Endothelial cell of umbilical vein (primary cell): ENCODE measurements around the gene IFT88. TPM values are rescaled to one million over a fixed set of nuclear protein-coding genes. Genes with fewer than 3 reads are reported as not detected.

Experiments used
- BruUV-seq: library from RNA; stranded (reverse); fragments of 400-500 nt; replicated peaks from 2 replicates; lab custom pipeline; 2021; lab: Mats Ljungman, UMichigan
- CTCF ChIA-PET: fragments of 300-600, 350-600 bp; sonication (Branson Sonifier 250); formaldehyde crosslinking; loops from one replicate; lab custom pipeline; 2021; ENCODE audit warnings: antibody characterized with exemption, inconsistent platforms; lab: Charles Lee
- POLR2A ChIA-PET: fragments of 300-600, 350-600 bp; sonication (Branson Sonifier 250); formaldehyde crosslinking; loops from one replicate; lab custom pipeline; 2021; ENCODE audit warnings: antibody characterized with exemption, inconsistent platforms; lab: Charles Lee
- DNase-seq: peaks from one replicate; pipeline ENCODE4 v3.0.0-alpha.2; 2011; ENCODE audit warnings: low read depth, low spot score
- FAIRE-seq: peaks from 2 replicates; lab custom pipeline; 2011; peaks lifted over from hg19 to GRCh38; lab: Jason Lieb, UNC
- H2AFZ ChIP-seq: 2 replicates; pipeline ENCODE4 v1.6.0; 2012; ENCODE audit warnings: low read depth, low read length, control low read depth, inconsistent platforms
- H3K27ac ChIP-seq: 2 replicates; pipeline ENCODE4 v1.5.1; 2011; ENCODE audit warnings: low read depth, mild to moderate bottlenecking, control low read depth, low read length, moderate library complexity; ENCODE audit not compliant: insufficient read depth
- H3K27me3 ChIP-seq, 2 experiments: 2 replicates each; pipeline versions ENCODE4 v1.6.0 to v1.6.1; 2011; ENCODE audit warnings: low read length in 2 of 2, mixed read lengths in 1 of 2; ENCODE audit not compliant: control insufficient read depth in 2 of 2, insufficient read depth in 2 of 2
- H3K36me3 ChIP-seq, 2 experiments: 2 replicates in 1 of 2; 3 replicates in 1 of 2; pipeline ENCODE4 v1.5.1; 2011; ENCODE audit warnings: low read length in 2 of 2, mild to moderate bottlenecking in 1 of 2, moderate library complexity in 1 of 2; ENCODE audit not compliant: control insufficient read depth in 2 of 2, insufficient read depth in 2 of 2; ENCODE audit errors: extremely low read depth in 1 of 2
- H3K4me1 ChIP-seq: 3 replicates; pipeline ENCODE4 v1.5.1; 2011; ENCODE audit warnings: mild to moderate bottlenecking, low read length; ENCODE audit not compliant: control insufficient read depth, insufficient read depth; ENCODE audit errors: extremely low read depth
- H3K4me2 ChIP-seq: 2 replicates; pipeline ENCODE4 v1.6.1; 2011; ENCODE audit warnings: low read length, control low read depth, mixed read lengths; ENCODE audit not compliant: insufficient read depth
- H3K4me3 ChIP-seq, 3 experiments: fragments of 200-600 bp in 1 of 3; sonication (generic), shearing (Covaris generic) in 1 of 3; replicated peaks in 1 of 3; 2 replicates each; pipeline ENCODE4 v1.5.1; 2011 to 2016; ENCODE audit warnings: control low read depth in 3 of 3, low read length in 3 of 3, mild to moderate bottlenecking in 2 of 3, inconsistent platforms in 1 of 3, low read depth in 1 of 3, moderate library complexity in 1 of 3; ENCODE audit not compliant: insufficient read depth in 1 of 3
- H3K79me2 ChIP-seq: 2 replicates; pipeline ENCODE4 v1.6.0; 2012; ENCODE audit warnings: low read length, inconsistent platforms; ENCODE audit not compliant: control insufficient read depth, insufficient read depth
- H3K9ac ChIP-seq: replicated peaks from 2 replicates; pipeline ENCODE3; 2011; ENCODE audit warnings: low read length, control low read depth; ENCODE audit not compliant: insufficient read depth; ENCODE audit errors: extremely low read depth
- H3K9me1 ChIP-seq: replicated peaks from 3 replicates; pipeline ENCODE4 v1.6.0; 2011; ENCODE audit warnings: mild to moderate bottlenecking, low read length; ENCODE audit not compliant: control insufficient read depth, insufficient read depth; ENCODE audit errors: extremely low read depth
- H3K9me3 ChIP-seq: replicated peaks from 2 replicates; pipeline ENCODE4 v1.5.1; 2012; ENCODE audit warnings: low read length, inconsistent platforms; ENCODE audit not compliant: control insufficient read depth, insufficient read depth
- H4K20me1 ChIP-seq: replicated peaks from 2 replicates; pipeline ENCODE3; 2011; ENCODE audit warnings: mild to moderate bottlenecking, low read length; ENCODE audit not compliant: control insufficient read depth, insufficient read depth; ENCODE audit errors: extremely low read depth
- CTCF ChIP-seq, 2 donors: IDR thresholded peaks; 1 replicate in 1 of 2; 2 replicates in 1 of 2; pipeline ENCODE4 v1.5.1; 2011; ENCODE audit warnings: low read length in 2 of 2, mild to moderate bottlenecking in 2 of 2, moderate library complexity in 2 of 2, control low read depth in 1 of 2, inconsistent platforms in 1 of 2, low read depth in 1 of 2; ENCODE audit not compliant: insufficient read depth in 1 of 2; ENCODE audit errors: extremely low read depth in 1 of 2
- EZH2 ChIP-seq: IDR thresholded peaks from 2 replicates; pipeline ENCODE4 v1.6.1; 2012; ENCODE audit warnings: borderline replicate concordance, low read depth, mild to moderate bottlenecking, moderate library complexity, low read length, inconsistent platforms; ENCODE audit not compliant: severe bottlenecking
- FOS ChIP-seq: IDR thresholded peaks from 2 replicates; pipeline ENCODE4 v1.6.1; 2011; ENCODE audit warnings: mild to moderate bottlenecking, low read length, moderate library complexity, borderline replicate concordance; ENCODE audit not compliant: insufficient read depth
- GATA2 ChIP-seq: IDR thresholded peaks from 2 replicates; pipeline ENCODE4 v1.7.0; 2011; ENCODE audit warnings: low read depth, mild to moderate bottlenecking, moderate library complexity, mixed read lengths, low read length; ENCODE audit not compliant: insufficient read length, insufficient read depth
- JUN ChIP-seq: IDR thresholded peaks from 2 replicates; pipeline ENCODE4 v1.6.1; 2011; ENCODE audit warnings: borderline replicate concordance, low read depth; ENCODE audit not compliant: insufficient read length, insufficient read depth
- MAX ChIP-seq: IDR thresholded peaks from 2 replicates; pipeline ENCODE4 v1.6.1; 2011; ENCODE audit not compliant: insufficient read depth, insufficient read length
- MYC ChIP-seq: IDR thresholded peaks from one replicate; pipeline ENCODE4 v1.6.1; 2011; ENCODE audit warnings: mild to moderate bottlenecking, low read depth, low read length
- POLR2A ChIP-seq: IDR thresholded peaks from 2 replicates; pipeline ENCODE4 v1.6.1; 2012; ENCODE audit warnings: low read depth, mild to moderate bottlenecking, control low read depth, low read length
- POLR2AphosphoS5 ChIP-seq: IDR thresholded peaks from 2 replicates; pipeline ENCODE4 v1.6.1; 2012; ENCODE audit warnings: low read depth, mild to moderate bottlenecking, control low read depth, low read length, moderate library complexity; ENCODE audit not compliant: insufficient read depth
- dilution Hi-C: fragments of 300-500 bp; cut with MboI; formaldehyde crosslinking; loops from one replicate; pipeline ENCODE4 v1.15.0; 2019; ENCODE audit warnings: low sequenced_read_pairs; ENCODE audit not compliant: extremely low pct_ligation_motif_present
- intact Hi-C: fragments of 100-400 bp; cut with micrococcal nuclease; formaldehyde crosslinking; loops from one replicate; pipeline ENCODE4 v1.10.0; 2022
- polyA plus RNA-seq, 4 experiments: library from polyadenylated mRNA; depleted of rRNA in 3 of 4; stranded (reverse) in 3 of 4; unstranded in 1 of 4; fragments of >200 nt; gene quantifications; 2 replicates each; pipeline versions ENCODE4 v1.2.1 to v1.2.3, GENCODE V29; 2011 to 2012; ENCODE audit warnings: missing spikeins in 1 of 4
- total RNA-seq: library from RNA; stranded (reverse); gene quantifications from 2 replicates; pipeline ENCODE4 v1.2.3, GENCODE V29; 2021

The IFT88 gene
- total and polyA plus RNA-seq, 2 donors (not counting 3 experiments of a cell fraction or from before 2014, with no cell fraction given) = 2.4 to 9.1 TPM

GRCh38 chr13:20624213-20624612 lies 57.3 kb downstream of the IFT88 start:
- H3K4me2 ChIP-seq = no peak overlapping the region
- H3K27me3 ChIP-seq = no peaks in the 10 kb centered on the region
- H4K20me1 ChIP-seq = no peaks in the 10 kb centered on the region
- no peaks in the 10 kb centered on the region for H3K79me2 ChIP-seq
- no peak for TF ChIP-seq GATA2
- no peak for TF ChIP-seq MAX
- no peak for TF ChIP-seq MYC
- no peak for TF ChIP-seq FOS
- TF ChIP-seq EZH2 = no peak
- TF ChIP-seq JUN = no peak
- FAIRE-seq = no peak
- ChIA-PET CTCF (no interaction called here), POLR2A (no interaction called here)
- dilution Hi-C loops (no loop called here), intact Hi-C loops (no loop called here)
- H3K27ac ChIP-seq = no peak overlapping the region
- H3K36me3 ChIP-seq = no peaks in the 10 kb centered on the region
- H2AFZ ChIP-seq = no peak overlapping the region
- no peak overlapping the region for H3K4me3 ChIP-seq
- peaks cover 3% of the 10 kb centered on the region for H3K9me3 ChIP-seq
- no peaks in the 10 kb centered on the region for H3K9me1 ChIP-seq
- no TSS peak for BruUV-seq
- H3K4me1 ChIP-seq = no peaks in the 10 kb centered on the region
- no peak for DNase-seq
- no peak overlapping the region for H3K9ac ChIP-seq

GRCh38 chr13:20633802-20634201 lies 66.8 kb downstream of the IFT88 start:
- Histone ChIP-seq H3K4me1 (no peaks in the 10 kb centered on the region), H4K20me1 (no peaks in the 10 kb centered on the region), H3K4me3 (no peak overlapping the region), H3K79me2 (no peaks in the 10 kb centered on the region), H3K4me2 (no peak overlapping the region), H3K9ac (no peak overlapping the region), H3K36me3 (no peaks in the 10 kb centered on the region), H2AFZ (no peak overlapping the region), H3K9me3 (no peaks in the 10 kb centered on the region), H3K27ac (no peak overlapping the region), H3K27me3 (no peaks in the 10 kb centered on the region), H3K9me1 (no peaks in the 10 kb centered on the region)
- no TSS peak for BruUV-seq
- POLR2A ChIA-PET = no interaction called here
- no peak for FAIRE-seq
- dilution Hi-C loops (no loop called here), intact Hi-C loops (no loop called here)
- TF ChIP-seq CTCF (IDR thresholded peaks at IDR 0.05; ENCODE audit: extremely low read depth in 1 of 2, insufficient read depth in 1 of 2, low read depth in 1 of 2, low read length in 2 of 2) (no peak), MYC (no peak), GATA2 (no peak), POLR2A (no peak), EZH2 (no peak), POLR2AphosphoS5 (no peak), MAX (no peak), FOS (no peak), JUN (no peak)
- CTCF ChIA-PET = no interaction called here
- no peak for DNase-seq
